NCI-H1436 treated with DMSO at 0.1 percent for 48 hours (cell line): ENCODE results near the gene TM4SF4.

Experiments used
- DNase-seq: peaks from one replicate; lab custom pipeline; 2025; lab: John Stamatoyannopoulos, UW

The TM4SF4 gene

GRCh38 chr3:149548669-149549065 lies 74.2 kb downstream of the TM4SF4 start:
- DNase-seq = no peak

GRCh38 chr3:149551500-149551899 lies 77.0 kb downstream of the TM4SF4 start:
- no peak for DNase-seq

GRCh38 chr3:149552700-149553099 lies 78.2 kb downstream of the TM4SF4 start:
- no peak for DNase-seq
